Measurements from ENCODE around the gene APIP. TPM values are rescaled to one million over a fixed set of nuclear protein-coding genes. Genes with fewer than 3 reads are reported as not detected.

Gene APIP
- total and polyA plus RNA-seq, 12 donors = 17.2 to 34.9 (median 31.1) TPM

GRCh38 chr11:34865261-34865660, 50.9 kb downstream of the APIP start:
- no peaks in the 10 kb centered on the region for H3K27me3 ChIP-seq
- H3K9me3 ChIP-seq = no peaks in the 10 kb centered on the region
- ATAC-seq = no peak
- peaks cover 0 to 13% (median 0%) of the 10 kb centered on the region in 9 donors for H3K4me1 ChIP-seq
- H3K36me3 ChIP-seq = no peaks in the 10 kb centered on the region
- intact Hi-C loops (cut with DNase I) = no loop called here
- 95 to 96% methylated on average over 3 of the region's 3 CpGs for WGBS, 2 donors
- TF ChIP-seq CTCF (IDR thresholded peaks at IDR 0.05) = no peak
- no peak for DNase-seq
- no peak overlapping the region for H3K4me3 ChIP-seq
- no peak overlapping the region for H3K27ac ChIP-seq

- H3K36me3 ChIP-seq = no peaks in the 10 kb centered on the region
- H3K27me3 ChIP-seq = no peaks in the 10 kb centered on the region
- H3K4me3 ChIP-seq = no peak overlapping the region
- ATAC-seq (no peak), DNase-seq (no peak)
- H3K4me1 ChIP-seq = peaks cover 0 to 13% (median 0%) of the 10 kb centered on the region in 9 donors
- WGBS, 2 donors = 82 to 89% methylated on average over 2 of the region's 2 CpGs
- intact Hi-C loops (cut with DNase I) = no loop called here
- H3K9me3 ChIP-seq = no peaks in the 10 kb centered on the region
- H3K27ac ChIP-seq = no peak overlapping the region
- TF ChIP-seq CTCF (IDR thresholded peaks at IDR 0.05) = no peak
Observed at GRCh38 chr11:34864424-34864823, 51.8 kb downstream of the APIP start.

- 47 to 79% methylated on average over 2 of the region's 2 CpGs for WGBS, 2 donors
- intact Hi-C loops (cut with DNase I) = no loop called here
- Histone ChIP-seq H3K27me3 (no peaks in the 10 kb centered on the region), H3K27ac (no peak overlapping the region), H3K36me3 (no peaks in the 10 kb centered on the region), H3K9me3 (no peaks in the 10 kb centered on the region), H3K4me1 (peaks cover 0 to 13% (median 0%) of the 10 kb centered on the region in 9 donors), H3K4me3 (no peak overlapping the region)
- ATAC-seq = no peak
- DNase-seq = no peak
- TF ChIP-seq CTCF (IDR thresholded peaks at IDR 0.05) = no peak
Observed at GRCh38 chr11:34863048-34863447, 53.1 kb downstream of the APIP start.

GRCh38 chr11:34860518-34860917, 55.7 kb downstream of the APIP start:
- Histone ChIP-seq H3K9me3 (no peaks in the 10 kb centered on the region), H3K27me3 (no peaks in the 10 kb centered on the region), H3K4me1 (peaks cover 0 to 13% (median 0%) of the 10 kb centered on the region in 9 donors), H3K27ac (no peak overlapping the region), H3K4me3 (no peak overlapping the region), H3K36me3 (no peaks in the 10 kb centered on the region)
- no peak for TF ChIP-seq CTCF (IDR thresholded peaks at IDR 0.05)
- WGBS, 2 donors = 85 to 89% methylated on average over 4 of the region's 4 CpGs
- ATAC-seq (no peak), DNase-seq (no peak)
- intact Hi-C loops (cut with DNase I) = no loop called here

All from heart right ventricle (tissue), 16 donors.